ENCODE results near the gene WNT2.

DNA sequence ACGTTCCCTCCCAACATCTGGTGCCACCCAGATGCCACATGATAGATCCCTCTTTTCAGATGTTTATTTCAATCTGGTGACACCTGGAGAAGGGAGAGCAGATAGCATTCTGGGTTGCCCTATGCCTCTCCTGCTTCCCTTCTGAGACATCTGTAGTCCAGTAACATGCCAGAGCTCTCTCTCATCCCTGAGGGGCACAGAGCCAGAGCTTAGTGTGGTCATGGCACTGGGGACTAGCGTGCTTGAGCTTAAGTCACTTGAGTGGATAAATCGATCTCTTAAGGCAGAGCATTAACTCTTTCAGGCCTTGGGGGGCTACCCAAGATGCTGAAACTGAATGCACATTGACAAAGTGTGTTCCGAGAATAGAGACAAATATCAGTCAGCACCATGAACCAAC, 47.9 kb downstream of the WNT2 start:
- TF ChIP-seq, protein P1, sequence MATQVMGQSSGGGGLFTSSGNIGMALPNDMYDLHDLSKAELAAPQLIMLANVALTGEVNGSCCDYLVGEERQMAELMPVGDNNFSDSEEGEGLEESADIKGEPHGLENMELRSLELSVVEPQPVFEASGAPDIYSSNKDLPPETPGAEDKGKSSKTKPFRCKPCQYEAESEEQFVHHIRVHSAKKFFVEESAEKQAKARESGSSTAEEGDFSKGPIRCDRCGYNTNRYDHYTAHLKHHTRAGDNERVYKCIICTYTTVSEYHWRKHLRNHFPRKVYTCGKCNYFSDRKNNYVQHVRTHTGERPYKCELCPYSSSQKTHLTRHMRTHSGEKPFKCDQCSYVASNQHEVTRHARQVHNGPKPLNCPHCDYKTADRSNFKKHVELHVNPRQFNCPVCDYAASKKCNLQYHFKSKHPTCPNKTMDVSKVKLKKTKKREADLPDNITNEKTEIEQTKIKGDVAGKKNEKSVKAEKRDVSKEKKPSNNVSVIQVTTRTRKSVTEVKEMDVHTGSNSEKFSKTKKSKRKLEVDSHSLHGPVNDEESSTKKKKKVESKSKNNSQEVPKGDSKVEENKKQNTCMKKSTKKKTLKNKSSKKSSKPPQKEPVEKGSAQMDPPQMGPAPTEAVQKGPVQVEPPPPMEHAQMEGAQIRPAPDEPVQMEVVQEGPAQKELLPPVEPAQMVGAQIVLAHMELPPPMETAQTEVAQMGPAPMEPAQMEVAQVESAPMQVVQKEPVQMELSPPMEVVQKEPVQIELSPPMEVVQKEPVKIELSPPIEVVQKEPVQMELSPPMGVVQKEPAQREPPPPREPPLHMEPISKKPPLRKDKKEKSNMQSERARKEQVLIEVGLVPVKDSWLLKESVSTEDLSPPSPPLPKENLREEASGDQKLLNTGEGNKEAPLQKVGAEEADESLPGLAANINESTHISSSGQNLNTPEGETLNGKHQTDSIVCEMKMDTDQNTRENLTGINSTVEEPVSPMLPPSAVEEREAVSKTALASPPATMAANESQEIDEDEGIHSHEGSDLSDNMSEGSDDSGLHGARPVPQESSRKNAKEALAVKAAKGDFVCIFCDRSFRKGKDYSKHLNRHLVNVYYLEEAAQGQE (IDR thresholded peaks at IDR 0.05; ENCODE audit: insufficient read depth in 1 of 2, low read depth in 2 of 2, low read length in 2 of 2), result no peak
- TF ChIP-seq SIN3A (IDR thresholded peaks at IDR 0.05; ENCODE audit: borderline replicate concordance, insufficient read depth, low read length), result no peak
- TF ChIP-seq TAF1 (IDR thresholded peaks at IDR 0.05; ENCODE audit: borderline replicate concordance, insufficient read depth, low read length), result no peak

Data from PFSK-1 (cell line).